IMR-90 (cell line): Measurements from ENCODE around the gene FMN2. TPM values are rescaled to one million over a fixed set of nuclear protein-coding genes. Genes with fewer than 3 reads are reported as not detected.

Source experiments
- ATAC-seq: fragments of 200-7000 bp; cut with Tn5 transposase; 2 replicates; pipeline ENCODE4 v1.9.1; 2020; ENCODE audit warnings: low read depth, mild to moderate bottlenecking, moderate library complexity
- BruUV-seq: library from RNA; stranded (reverse); fragments of 400-500 nt; replicated peaks from 2 replicates; lab custom pipeline; 2021; lab: Mats Ljungman, UMichigan
- CTCF ChIA-PET: fragments of 300-600 bp; formaldehyde crosslinking; extraction: SDS; loops from one replicate; lab custom pipeline; 2021; ENCODE audit warnings: antibody characterized with exemption; lab: Yijun Ruan, JAX
- POLR2A ChIA-PET: fragments of 300-600 bp; sonication (Branson Sonifier 250); formaldehyde crosslinking; loops from one replicate; lab custom pipeline; 2022; ENCODE audit warnings: antibody characterized with exemption; ENCODE audit not compliant: unreplicated experiment; lab: Charles Lee
- DNase-seq: peaks from one replicate; pipeline ENCODE4 v3.0.0; 2013
- H2AFZ ChIP-seq: replicated peaks from 2 replicates; pipeline ENCODE3; 2013; ENCODE audit warnings: low read length, mild to moderate bottlenecking; ENCODE audit not compliant: poor library complexity
- H2AK5ac ChIP-seq: 2 replicates; pipeline ENCODE4 v1.6.1; 2013; ENCODE audit warnings: low read depth, low read length, inconsistent platforms
- H2AK9ac ChIP-seq: replicated peaks from 2 replicates; pipeline ENCODE3; 2013; ENCODE audit warnings: mild to moderate bottlenecking, low read depth, low read length, moderate library complexity; ENCODE audit not compliant: poor library complexity
- H2BK120ac ChIP-seq: 2 replicates; pipeline ENCODE4 v1.6.1; 2013; ENCODE audit warnings: low read depth, low read length, inconsistent platforms
- H2BK15ac ChIP-seq: 3 replicates; pipeline ENCODE4 v1.6.1; 2013; ENCODE audit warnings: low read depth, low read length, inconsistent platforms
- H2BK20ac ChIP-seq: 2 replicates; pipeline ENCODE4 v1.6.1; 2013; ENCODE audit warnings: low read depth, mild to moderate bottlenecking, inconsistent platforms, low read length, moderate library complexity
- H2BK5ac ChIP-seq: 2 replicates; pipeline ENCODE4 v1.6.1; 2013; ENCODE audit warnings: mild to moderate bottlenecking, low read depth, low read length, inconsistent platforms; ENCODE audit not compliant: poor library complexity, severe bottlenecking
- H3K14ac ChIP-seq: replicated peaks from 2 replicates; pipeline ENCODE4 v1.6.1; 2013; ENCODE audit warnings: low read depth, low read length, inconsistent platforms
- H3K18ac ChIP-seq: 2 replicates; pipeline ENCODE4 v1.6.1; 2013; ENCODE audit warnings: low read depth, low read length, control low read depth
- H3K23ac ChIP-seq: 2 replicates; pipeline ENCODE4 v1.6.1; 2013; ENCODE audit warnings: low read depth, low read length, inconsistent platforms
- H3K27ac ChIP-seq: 2 replicates; pipeline ENCODE4 v1.5.1; 2013; ENCODE audit warnings: mild to moderate bottlenecking, control low read depth, low read length; ENCODE audit not compliant: insufficient read depth
- H3K27me3 ChIP-seq: 2 replicates; pipeline ENCODE4 v1.6.1; 2013; ENCODE audit warnings: low read length; ENCODE audit not compliant: control insufficient read depth, insufficient read depth
- H3K36me3 ChIP-seq: 2 replicates; pipeline ENCODE4 v1.6.1; 2013; ENCODE audit warnings: low read length, mixed read lengths; ENCODE audit not compliant: control insufficient read depth, insufficient read depth
- H3K4ac ChIP-seq: 2 replicates; pipeline ENCODE4 v1.6.1; 2013; ENCODE audit warnings: low read depth, low read length, inconsistent platforms
- H3K4me1 ChIP-seq: 2 replicates; pipeline ENCODE4 v1.6.1; 2013; ENCODE audit warnings: low read length, mixed read lengths; ENCODE audit not compliant: control insufficient read depth, insufficient read depth
- H3K4me2 ChIP-seq: 2 replicates; pipeline ENCODE4 v1.6.1; 2013; ENCODE audit warnings: low read depth, mild to moderate bottlenecking, control low read depth, low read length, moderate library complexity
- H3K4me3 ChIP-seq: 2 replicates; pipeline ENCODE4 v1.5.1; 2013; ENCODE audit warnings: low read depth, mild to moderate bottlenecking, control low read depth, low read length, moderate library complexity; ENCODE audit not compliant: insufficient read depth
- H3K56ac ChIP-seq: 2 replicates; pipeline ENCODE4 v1.6.1; 2013; ENCODE audit warnings: low read length, inconsistent platforms; ENCODE audit not compliant: insufficient read depth; ENCODE audit errors: extremely low read depth
- H3K79me1 ChIP-seq, 2 experiments: 2 replicates each; pipeline ENCODE4 v1.6.1; 2013; ENCODE audit warnings: low read length in 2 of 2, inconsistent platforms in 1 of 2, low read depth in 1 of 2
- H3K9ac ChIP-seq: 2 replicates; pipeline ENCODE4 v1.6.1; 2013; ENCODE audit warnings: low read depth, low read length, control low read depth
- H3K9me1 ChIP-seq: 2 replicates; pipeline ENCODE4 v1.6.1; 2013; ENCODE audit warnings: low read length, inconsistent platforms; ENCODE audit not compliant: insufficient read depth
- H3K9me3 ChIP-seq: 2 replicates; pipeline ENCODE4 v1.6.1; 2013; ENCODE audit warnings: low read length; ENCODE audit not compliant: control insufficient read depth, insufficient read depth
- H4K20me1 ChIP-seq: 2 replicates; pipeline ENCODE4 v1.6.1; 2013; ENCODE audit warnings: low read length, inconsistent platforms; ENCODE audit not compliant: insufficient read depth
- H4K5ac ChIP-seq: 2 replicates; pipeline ENCODE4 v1.6.1; 2013; ENCODE audit warnings: mild to moderate bottlenecking, low read depth, low read length, control low read depth
- H4K8ac ChIP-seq, 2 experiments: 2 replicates each; pipeline ENCODE4 v1.6.1; 2013; ENCODE audit warnings: low read depth in 2 of 2, low read length in 2 of 2, control low read depth in 1 of 2, inconsistent platforms in 1 of 2
- H4K91ac ChIP-seq: 2 replicates; pipeline ENCODE4 v1.6.1; 2013; ENCODE audit warnings: low read depth, low read length, inconsistent platforms; ENCODE audit not compliant: insufficient read depth
- CEBPB ChIP-seq: IDR thresholded peaks from 2 replicates; pipeline ENCODE4 v1.6.1; 2012; ENCODE audit warnings: low read depth, low read length, improper control_type of control experiment
- CHD1 ChIP-seq: IDR thresholded peaks from 2 replicates; pipeline ENCODE4 v1.6.1; 2012; ENCODE audit warnings: low read depth, low read length, improper control_type of control experiment
- CTCF ChIP-seq: conservative IDR thresholded peaks from 2 replicates; pipeline ENCODE4 v1.5.1; 2012; ENCODE audit warnings: mild to moderate bottlenecking, low read depth, low read length, improper control_type of control experiment
- ELK1 ChIP-seq: fragments of 150-350 bp; IDR thresholded peaks from 2 replicates; pipeline ENCODE4 v1.6.1; 2016; ENCODE audit warnings: low read depth, mild to moderate bottlenecking, low read length, moderate library complexity, borderline replicate concordance
- FOS ChIP-seq: fragments of 150-350 bp; IDR thresholded peaks from 2 replicates; pipeline ENCODE4 v1.6.1; 2016; ENCODE audit warnings: low read depth, low read length
- MAFK ChIP-seq: IDR thresholded peaks from 2 replicates; pipeline ENCODE4 v1.6.1; 2012; ENCODE audit warnings: low read depth, low read length, improper control_type of control experiment
- MAZ ChIP-seq: IDR thresholded peaks from 2 replicates; pipeline ENCODE4 v1.6.1; 2012; ENCODE audit warnings: low read depth, mild to moderate bottlenecking, low read length, improper control_type of control experiment, moderate library complexity, borderline replicate concordance
- MXI1 ChIP-seq: IDR thresholded peaks from 2 replicates; pipeline ENCODE4 v1.6.1; 2012; ENCODE audit warnings: low read depth, mild to moderate bottlenecking, low read length, moderate library complexity, borderline replicate concordance
- POLR2A ChIP-seq: IDR thresholded peaks from 2 replicates; pipeline ENCODE4 v1.6.1; 2012; ENCODE audit warnings: mild to moderate bottlenecking, low read depth, low read length
- RAD21 ChIP-seq: IDR thresholded peaks from 2 replicates; pipeline ENCODE4 v1.6.1; 2012; ENCODE audit warnings: low read length, improper control_type of control experiment
- RCOR1 ChIP-seq: IDR thresholded peaks from 2 replicates; pipeline ENCODE4 v1.6.1; 2012; ENCODE audit warnings: mild to moderate bottlenecking, low read length, improper control_type of control experiment; ENCODE audit not compliant: insufficient replicate concordance
- RFX5 ChIP-seq: IDR thresholded peaks from 2 replicates; pipeline ENCODE4 v1.8.0; 2012; ENCODE audit warnings: low read depth, mild to moderate bottlenecking, low read length, moderate library complexity
- WGBS, 2 experiments: methylation state at CpG; one replicate each; pipeline versions ENCODE4 v1.1.5 to v1.1.7; 2013; ENCODE audit warnings: missing lambda C conversion rate in 2 of 2; ENCODE audit not compliant: insufficient read length in 1 of 2; ENCODE audit errors: extremely low coverage in 2 of 2; 5-methylcytosine and 5-hydroxymethylcytosine counted together
- dilution Hi-C: fragments of 300-500 bp; cut with HindIII; formaldehyde crosslinking; loops from one replicate; pipeline ENCODE4 v1.14.3; 2018; ENCODE audit warnings: low sequenced_read_pairs; ENCODE audit not compliant: unreplicated experiment
- in situ Hi-C: fragments of 300-500 bp; cut with MboI; formaldehyde crosslinking; loops from 3 replicates; pipeline ENCODE4 v1.14.3; 2019; ENCODE audit warnings: low sequenced_read_pairs, inconsistent platforms, mixed read lengths
- intact Hi-C: fragments of 100-400 bp; cut with micrococcal nuclease; formaldehyde crosslinking; loops from 2 replicates; pipeline ENCODE4 v1.10.0; 2022
- polyA plus RNA-seq, 3 experiments: library from polyadenylated mRNA; depleted of rRNA; stranded (reverse); fragments of >200 nt; gene quantifications; 2 replicates each; pipeline ENCODE4 v1.2.3, GENCODE V29; 2012; ENCODE audit warnings: low replicate concordance in 1 of 3
- total RNA-seq: library from RNA; depleted of rRNA; stranded (reverse); fragments of >200 nt; gene quantifications from 2 replicates; pipeline ENCODE4 v1.2.3, GENCODE V29; 2012

FMN2 gene
- total and polyA plus RNA-seq, 2 of the 4 experiments (the other 2 are of a cell fraction): 29.0 to 35.8 TPM

DNA sequence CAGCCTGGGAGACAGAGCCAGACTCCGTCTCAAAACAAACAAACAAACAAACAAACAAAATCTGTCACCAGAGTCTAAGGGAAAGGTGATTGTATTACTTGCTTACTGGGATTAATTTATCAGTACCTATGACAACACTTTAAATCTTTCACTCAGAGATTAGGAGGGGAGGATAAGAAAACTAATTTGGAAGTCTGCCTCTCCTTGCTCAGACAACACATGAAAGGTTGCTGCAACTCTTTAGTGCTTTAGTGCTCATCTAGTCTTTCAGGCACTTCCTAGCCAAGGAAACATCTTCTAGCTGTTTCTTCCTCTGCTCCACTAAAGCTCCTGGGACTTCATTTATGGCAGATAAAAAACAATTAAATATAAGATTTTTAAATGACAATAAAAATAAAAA is 7.3 kb upstream of the FMN2 start:
- CTCF ChIA-PET: interaction anchor here (1.4 kb wide), 1 partner anchor 57 kb away, joined by 4 read pairs; no protein-coding TSS in a partner anchor

More for the DNA sequence above, 7.3 kb upstream of the FMN2 start:
- Histone ChIP-seq H2BK15ac (no peak overlapping the region), H3K23ac (no peak overlapping the region), H3K79me1 (peaks cover 2 to 5% of the 10 kb centered on the region in 2 experiments; a peak in 1 of 4 replicates), H4K91ac (no peak overlapping the region; the same call in 1 of the 2 replicates), H3K4me3 (no peak overlapping the region), H3K56ac (no peak overlapping the region), H2BK120ac (0 out of 2 replicates have a peak overlapping the region, but pooled peaks have one; percentile 10), H2AK5ac (no peak overlapping the region), H3K14ac (no peak overlapping the region; the same call in 1 of the 2 replicates), H3K9ac (no peak overlapping the region), H3K27ac (no peak overlapping the region), H2AK9ac (no peak overlapping the region), H2BK20ac (no peak overlapping the region), H4K5ac (no peak overlapping the region), H3K18ac (no peak overlapping the region), H3K9me3 (no peaks in the 10 kb centered on the region; the same call in 1 of the 2 replicates), H4K20me1 (no peaks in the 10 kb centered on the region), H3K4ac (no peak overlapping the region), H2AFZ (no peak overlapping the region), H3K36me3 (no peaks in the 10 kb centered on the region), H2BK5ac (no peak overlapping the region), H4K8ac (no peak overlapping the region), H3K9me1 (peaks cover 6% of the 10 kb centered on the region), H3K4me2 (no peak overlapping the region), H3K27me3 (no peaks in the 10 kb centered on the region), H3K4me1 (peaks cover 6% of the 10 kb centered on the region)
- DNase-seq: no peak
- ATAC-seq: no peak
- BruUV-seq: no TSS peak
- TF ChIP-seq RAD21 (no peak), MAFK (no peak), RCOR1 (no peak), CEBPB (no peak), CTCF (no peak), MAZ (no peak), MXI1 (no peak), RFX5 (no peak), POLR2A (no peak), FOS (no peak), ELK1 (no peak), CHD1 (no peak)
- dilution Hi-C loops (no loop called here), in situ Hi-C loops (no loop called here), intact Hi-C loops (no loop called here)
- no CpG with 5 or more reads among the region's 1 CpG for WGBS, 2 experiments
- POLR2A ChIA-PET: no interaction called here
